Spleen (tissue), 11 donors: ENCODE data around the gene PDE8A. TPM values are rescaled to one million over a fixed set of nuclear protein-coding genes. Genes with fewer than 3 reads are reported as not detected.

Experiments
- DNase-seq: peaks from one replicate; pipeline ENCODE4 v3.0.0-alpha.2; 2020
- H3K27ac ChIP-seq, 8 donors: fragments of 200-600 bp; sonication (generic) in 7 of 8; 1 replicate in 4 of 8; 2 replicates in 4 of 8; pipeline versions ENCODE4 v1.5.0 to v1.8.0; 2016 to 2021; ENCODE audit warnings: inconsistent platforms in 4 of 8, mild to moderate bottlenecking in 4 of 8, moderate library complexity in 1 of 8
- H3K27me3 ChIP-seq, 7 donors: fragments of 200-600 bp; sonication (generic) in 6 of 7; replicated peaks in 1 of 7; 1 replicate in 4 of 7; 2 replicates in 3 of 7; pipeline versions ENCODE4 v1.5.0 to v1.8.0; 2016 to 2021; ENCODE audit warnings: inconsistent platforms in 3 of 7, mild to moderate bottlenecking in 1 of 7
- H3K36me3 ChIP-seq, 6 donors: fragments of 200-600 bp; sonication (generic) in 5 of 6; 1 replicate in 4 of 6; 2 replicates in 2 of 6; pipeline versions ENCODE4 v1.5.0 to v1.8.0; 2016 to 2021; ENCODE audit warnings: inconsistent platforms in 2 of 6
- H3K4me1 ChIP-seq, 6 donors: fragments of 200-600 bp; sonication (generic) in 5 of 6; 1 replicate in 3 of 6; 2 replicates in 3 of 6; pipeline versions ENCODE4 v1.5.0 to v1.8.0; 2016 to 2021; ENCODE audit warnings: inconsistent platforms in 3 of 6
- H3K4me3 ChIP-seq, 8 donors: fragments of 200-600 bp; sonication (generic) in 7 of 8; 1 replicate in 4 of 8; 2 replicates in 4 of 8; pipeline versions ENCODE4 v1.5.0 to v1.8.0; 2016 to 2021; ENCODE audit warnings: inconsistent platforms in 4 of 8, mild to moderate bottlenecking in 4 of 8, moderate library complexity in 2 of 8
- H3K9me3 ChIP-seq, 8 donors: fragments of 200-600 bp; sonication (generic) in 7 of 8; 1 replicate in 4 of 8; 2 replicates in 4 of 8; pipeline versions ENCODE4 v1.5.0 to v1.8.0; 2016 to 2021; ENCODE audit warnings: inconsistent platforms in 4 of 8
- POLR2A ChIP-seq, 3 donors: fragments of 450-650 bp; IDR thresholded peaks; one replicate each; pipeline ENCODE4 v1.5.1; 2017; ENCODE audit warnings: antibody characterized with exemption in 3 of 3, mild to moderate bottlenecking in 1 of 3
- POLR2AphosphoS5 ChIP-seq, 3 donors: sonication (generic); formaldehyde crosslinking; IDR thresholded peaks; one replicate each; pipeline ENCODE4 v1.5.1; 2017; ENCODE audit warnings: antibody characterized with exemption in 3 of 3
- WGBS, 5 donors: extraction: QIAGEN DNeasy Blood & Tissue Kit in 3 of 5; methylation state at CpG; one replicate each; pipeline versions ENCODE4 v1.1.5 to v1.1.7; 2013 to 2018; 5-methylcytosine and 5-hydroxymethylcytosine counted together
- intact Hi-C: fragments of 100-400 bp; cut with DNase I; formaldehyde crosslinking; loops from one replicate; pipeline ENCODE4 v1.15.0; 2023; ENCODE audit warnings: low total_unique reads
- polyA plus RNA-seq, 3 donors: library from polyadenylated mRNA; stranded (reverse); fragments of 200-250 nt; gene quantifications; one replicate each; pipeline ENCODE4 v1.2.1, GENCODE V29; 2013
- total RNA-seq, 7 donors: library from RNA; depleted of rRNA in 3 of 7; stranded (reverse); fragments of >200 nt in 3 of 7; fragmentation: NEBNext Ultra II Directional in 4 of 7; extraction: Animal tissue kit (Norgen Biotek cat#: 25700) in 4 of 7; gene quantifications; one replicate each; pipeline versions ENCODE4 v1.1.0 to v1.2.1, GENCODE V29; 2016 to 2021
- TF ChIP-seq, protein P1 (sequence below), 11 experiments: fragments of 200-600 bp in 7 of 11; fragments of 450-650 bp in 4 of 11; sonication (generic) in 4 of 11; IDR thresholded peaks in 8 of 11; conservative IDR thresholded peaks in 3 of 11; 1 replicate in 7 of 11; 2 replicates in 4 of 11; pipeline versions ENCODE4 v1.4.0 to v1.8.0; 2016 to 2021; ENCODE audit warnings: antibody characterized with exemption in 11 of 11, inconsistent platforms in 4 of 11, mild to moderate bottlenecking in 1 of 11
- donor health status: healthy with polysubstance abuse.
- donor health status: DM: no; HTN: no; CAD: no; lungs with moderate emphysema.
- donor health status: DM: no; HTN: no; CAD: no.
- donor health status: Bipolar disorder and iron deficiency.
- donor health status: healthy.
- donor health status: DM: no; HTN: no; CAD: no.
- donor health status: DM: yes; HTN: yes; CAD: no.

The PDE8A gene
- total and polyA plus RNA-seq, 10 donors: 13.2 to 52.2 (median 30.6) TPM

DNA sequence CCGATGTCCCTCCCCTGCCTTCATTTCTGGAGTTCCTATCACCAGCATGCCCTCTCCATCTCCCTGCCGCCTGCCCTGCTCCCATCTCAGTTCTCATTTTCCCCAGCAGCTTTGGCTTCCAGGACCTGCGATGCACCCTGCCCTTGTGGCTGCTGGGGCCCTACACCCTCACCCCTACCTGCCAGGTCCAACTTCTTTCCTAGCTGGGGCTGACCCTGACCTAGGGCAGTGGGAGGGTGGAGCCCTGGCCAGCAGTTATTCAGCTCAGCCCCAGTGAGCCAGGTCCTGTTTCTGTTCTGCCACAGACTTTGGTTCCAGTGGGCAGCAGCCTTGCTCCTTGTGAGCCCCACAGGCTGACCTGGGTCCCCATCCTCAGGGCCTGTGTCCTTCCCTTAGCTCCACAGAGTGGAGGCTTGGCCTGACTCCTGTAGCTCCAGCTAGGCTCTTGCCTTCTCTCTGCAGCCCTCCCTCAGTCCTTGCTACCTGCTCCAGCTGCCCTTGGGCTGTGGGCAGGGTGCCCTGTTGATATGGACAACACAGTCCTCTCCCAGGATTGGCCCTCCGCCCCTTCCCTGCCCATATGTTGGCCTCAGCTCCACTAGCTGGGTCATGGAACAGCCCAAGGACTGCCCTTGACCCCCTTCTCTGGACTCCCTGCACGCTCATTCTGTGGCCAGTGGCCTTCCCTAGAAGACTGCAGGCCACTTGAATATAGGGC, 34.7 kb upstream of the PDE8A start:
- Histone ChIP-seq H3K9me3 (no peaks in the 10 kb centered on the region), H3K4me1 (peaks cover 0 to 6% (median 0%) of the 10 kb centered on the region in 6 donors), H3K27ac (no peak overlapping the region), H3K27me3 (no peaks in the 10 kb centered on the region), H3K4me3 (no peak overlapping the region), H3K36me3 (no peaks in the 10 kb centered on the region)
- WGBS, 5 donors: 65 to 91% (median 87%) methylated on average over 4 to 5 of the region's 5 CpGs
- intact Hi-C loops: no loop called here
- TF ChIP-seq POLR2A (IDR thresholded peaks at IDR 0.05) (no peak), POLR2AphosphoS5 (IDR thresholded peaks at IDR 0.05) (no peak)
- TF ChIP-seq, protein P1, sequence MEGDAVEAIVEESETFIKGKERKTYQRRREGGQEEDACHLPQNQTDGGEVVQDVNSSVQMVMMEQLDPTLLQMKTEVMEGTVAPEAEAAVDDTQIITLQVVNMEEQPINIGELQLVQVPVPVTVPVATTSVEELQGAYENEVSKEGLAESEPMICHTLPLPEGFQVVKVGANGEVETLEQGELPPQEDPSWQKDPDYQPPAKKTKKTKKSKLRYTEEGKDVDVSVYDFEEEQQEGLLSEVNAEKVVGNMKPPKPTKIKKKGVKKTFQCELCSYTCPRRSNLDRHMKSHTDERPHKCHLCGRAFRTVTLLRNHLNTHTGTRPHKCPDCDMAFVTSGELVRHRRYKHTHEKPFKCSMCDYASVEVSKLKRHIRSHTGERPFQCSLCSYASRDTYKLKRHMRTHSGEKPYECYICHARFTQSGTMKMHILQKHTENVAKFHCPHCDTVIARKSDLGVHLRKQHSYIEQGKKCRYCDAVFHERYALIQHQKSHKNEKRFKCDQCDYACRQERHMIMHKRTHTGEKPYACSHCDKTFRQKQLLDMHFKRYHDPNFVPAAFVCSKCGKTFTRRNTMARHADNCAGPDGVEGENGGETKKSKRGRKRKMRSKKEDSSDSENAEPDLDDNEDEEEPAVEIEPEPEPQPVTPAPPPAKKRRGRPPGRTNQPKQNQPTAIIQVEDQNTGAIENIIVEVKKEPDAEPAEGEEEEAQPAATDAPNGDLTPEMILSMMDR (IDR thresholded peaks at IDR 0.05 in 8 of 11, conservative IDR thresholded peaks at IDR 0.05 in 3 of 11): no peak
- DNase-seq: no peak

DNA sequence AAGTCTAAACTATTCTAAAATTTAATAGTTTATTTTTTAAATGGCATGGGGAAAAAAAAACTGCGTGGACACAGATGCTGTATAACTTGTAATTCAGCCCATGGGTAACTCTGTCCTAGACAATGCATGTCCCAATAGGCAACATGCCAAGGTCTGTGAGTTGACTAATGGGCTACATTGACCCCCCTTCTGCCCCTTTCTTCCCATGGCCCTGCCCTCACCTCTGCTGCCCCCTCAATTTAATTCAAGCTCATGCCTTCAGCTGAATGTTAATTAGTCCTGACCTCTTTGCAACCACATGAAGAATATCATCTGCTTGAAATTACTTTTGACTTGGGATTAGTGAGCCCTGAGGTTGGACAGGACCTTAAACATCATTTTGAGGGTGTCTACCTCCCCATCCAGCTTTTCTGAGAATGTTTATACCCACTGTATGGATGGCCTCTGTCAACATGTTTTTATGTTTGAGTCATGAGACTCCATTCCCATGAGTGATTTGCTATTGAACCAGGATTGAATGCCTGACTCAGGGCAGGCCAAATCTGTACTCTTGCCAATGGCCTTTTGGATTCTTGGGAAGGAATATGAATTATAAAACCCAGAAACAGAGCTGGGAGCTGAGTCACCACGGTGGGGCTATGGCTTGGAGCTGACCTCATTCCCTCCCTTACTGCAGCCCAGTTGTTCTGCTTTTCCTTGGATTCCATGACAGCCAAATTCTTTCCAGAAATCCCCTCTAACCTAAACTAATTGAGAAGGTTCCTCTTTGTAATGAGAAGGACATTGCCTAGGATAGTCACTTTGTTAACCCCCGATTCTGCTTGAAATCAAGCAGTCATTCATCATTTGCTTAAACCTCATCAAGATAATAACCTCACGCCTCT, 33.5 kb upstream of the PDE8A start:
- Histone ChIP-seq H3K9me3 (no peaks in the 10 kb centered on the region), H3K36me3 (no peaks in the 10 kb centered on the region), H3K4me1 (peaks cover 0 to 6% (median 0%) of the 10 kb centered on the region in 6 donors), H3K4me3 (no peak overlapping the region), H3K27me3 (no peaks in the 10 kb centered on the region), H3K27ac (no peak overlapping the region)
- intact Hi-C loops: no loop called here
- DNase-seq: no peak
- TF ChIP-seq POLR2AphosphoS5 (IDR thresholded peaks at IDR 0.05) (no peak), POLR2A (IDR thresholded peaks at IDR 0.05) (no peak)
- TF ChIP-seq, protein P1 (IDR thresholded peaks at IDR 0.05 in 8 of 11, conservative IDR thresholded peaks at IDR 0.05 in 3 of 11): no peak
- WGBS, 5 donors: 63 to 83% (median 74%) methylated on average over 4 of the region's 4 CpGs

DNA sequence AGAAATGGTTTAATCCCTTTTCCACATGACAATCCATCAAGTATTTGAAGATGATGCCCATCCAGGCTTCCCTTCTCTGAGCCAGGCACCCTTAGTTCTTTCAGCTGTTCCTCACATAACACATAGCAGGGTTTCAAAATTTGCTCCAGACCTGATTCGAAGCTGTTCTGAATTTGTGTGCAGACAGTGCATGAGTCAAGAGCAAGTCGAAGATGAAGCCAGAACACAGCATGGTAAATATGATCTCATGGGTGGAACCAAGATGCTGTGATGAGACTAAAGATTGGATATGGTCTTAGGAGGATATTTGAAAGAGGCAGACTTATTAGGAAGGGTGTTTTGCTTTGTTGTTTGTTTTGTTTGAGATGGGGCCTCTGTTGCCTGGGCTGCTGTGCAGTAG, 32.6 kb upstream of the PDE8A start:
- intact Hi-C loops: no loop called here
- no peak overlapping the region for H3K27ac ChIP-seq
- 88 to 96% (median 91%) methylated on average over 2 of the region's 2 CpGs for WGBS, 5 donors

More for the DNA sequence above, 32.6 kb upstream of the PDE8A start:
- H3K4me3 ChIP-seq: no peak overlapping the region
- TF ChIP-seq, protein P1 (IDR thresholded peaks at IDR 0.05 in 8 of 11, conservative IDR thresholded peaks at IDR 0.05 in 3 of 11): no peak
- no peak for TF ChIP-seq POLR2AphosphoS5 (IDR thresholded peaks at IDR 0.05)
- TF ChIP-seq POLR2A (IDR thresholded peaks at IDR 0.05): no peak
- no peaks in the 10 kb centered on the region for H3K27me3 ChIP-seq
- DNase-seq: no peak
- H3K36me3 ChIP-seq: no peaks in the 10 kb centered on the region
- H3K9me3 ChIP-seq: no peaks in the 10 kb centered on the region
- peaks cover 0 to 6% (median 0%) of the 10 kb centered on the region in 6 donors for H3K4me1 ChIP-seq
